ENCODE measurements around the gene SCAF4. TPM values are rescaled to one million over a fixed set of nuclear protein-coding genes. Genes with fewer than 3 reads are reported as not detected.

Gene SCAF4
- total and polyA plus RNA-seq, 9 of the 15 experiments (the other 6 are each of a cell fraction or from before 2014, with no cell fraction given), result 2.3 to 55.7 (median 17.2) TPM

DNA sequence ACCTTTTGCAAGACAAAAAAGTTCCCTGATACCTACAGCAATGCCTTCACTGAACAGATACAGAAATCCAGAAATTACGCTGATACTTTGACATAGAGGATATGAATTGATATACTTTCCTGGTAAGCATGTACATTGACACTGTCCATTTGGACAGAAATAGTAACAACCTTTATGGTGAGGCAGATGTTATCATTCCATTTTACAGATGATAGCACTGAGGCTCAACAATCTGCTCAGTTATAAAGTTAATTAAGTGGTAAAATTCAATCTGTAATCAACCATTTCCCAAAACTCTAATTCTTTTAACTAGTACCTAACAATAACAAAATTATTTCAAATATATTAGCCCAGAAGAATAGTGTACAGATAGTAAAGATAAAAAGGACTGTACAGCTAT is 20.6 kb downstream of the SCAF4 start:
- no peak for DNase-seq (ENCODE audit: extremely low read depth in 1 of 4, low spot score in 3 of 4)
- Histone ChIP-seq H3K79me2 (ENCODE audit: control insufficient read depth, insufficient read depth, low read length) (peaks cover 100% of the 10 kb centered on the region), H3K9ac (ENCODE audit: insufficient read depth in 1 of 2, low read depth in 2 of 2, low read length in 2 of 2) (no peak overlapping the region), H3K36me3 (ENCODE audit: control insufficient read depth, insufficient read depth, low read length) (peaks cover 22% of the 10 kb centered on the region), H3K27ac (ENCODE audit: extremely low read depth, low read depth, low read length) (no peak overlapping the region), H4K20me1 (replicated peaks; ENCODE audit: control insufficient read depth, insufficient read depth, low read length) (peaks cover 29% of the 10 kb centered on the region), H3K9me1 (ENCODE audit: control insufficient read depth, insufficient read depth, low read length) (no peaks in the 10 kb centered on the region), H2AFZ (ENCODE audit: low read depth, low read length) (no peak overlapping the region), H3K4me3 (no peak overlapping the region), H3K4me2 (ENCODE audit: insufficient read depth, low read length) (no peak overlapping the region), H3K27me3 (ENCODE audit: control insufficient read depth in 2 of 2, insufficient read depth in 2 of 2, low read length in 2 of 2) (no peaks in the 10 kb centered on the region), H3K9me3 (replicated peaks; ENCODE audit: control insufficient read depth, insufficient read depth, low read depth, low read length) (no peaks in the 10 kb centered on the region), H3K4me1 (replicated peaks in 1 of 2; ENCODE audit: control insufficient read depth in 2 of 2, insufficient read depth in 2 of 2, low read length in 2 of 2) (peaks cover 3 to 46% of the 10 kb centered on the region in 2 experiments)
- intact Hi-C loops (cut with micrococcal nuclease) (no loop called here), in situ Hi-C loops (cut with MboI) (no loop called here)
- FAIRE-seq, result no peak
- CTCF ChIA-PET (ENCODE audit: low intra/inter-chr PET ratio), result no interaction called here
- POLR2A ChIA-PET, result interaction anchor here (1.2 kb wide), 1 partner anchor 11 kb away, joined by 3 read pairs; no protein-coding TSS in a partner anchor
- no TSS peak for BruUV-seq (replicated peaks)
- ATAC-seq, result no peak
- no peak for TF ChIP-seq ZNF717 (CRISPR knock-in tag; IDR thresholded peaks at IDR 0.05)
- peak; percentile 53; the same call in 1 of the 2 replicates for TF ChIP-seq BCOR (IDR thresholded peaks at IDR 0.05)
- peak in 1 of 2 experiments; percentile 42; a peak in 2 of 4 replicates for TF ChIP-seq RCOR1 (IDR thresholded peaks at IDR 0.05; ENCODE audit: borderline replicate concordance in 1 of 2, low read depth in 2 of 2, low read length in 2 of 2)
- TF ChIP-seq GABPA (tag; conservative IDR thresholded peaks at IDR 0.05; ENCODE audit: low read depth), result no peak
- peak; percentile 35 for TF ChIP-seq CHD4 (IDR thresholded peaks at IDR 0.05; ENCODE audit: insufficient read depth, insufficient replicate concordance, low read depth, low read length, poor library complexity, severe bottlenecking)
- no peak for TF ChIP-seq FOXA3 (CRISPR knock-in tag; conservative IDR thresholded peaks at IDR 0.05 in 1 of 2, IDR thresholded peaks at IDR 0.05 in 1 of 2)
- no peak for TF ChIP-seq ZKSCAN3 (CRISPR knock-in tag; IDR thresholded peaks at IDR 0.05)
- TF ChIP-seq RBM25 (IDR thresholded peaks at IDR 0.05; ENCODE audit: low read depth, low read length, severe bottlenecking), result peak; percentile 83
- peak; percentile 81 for TF ChIP-seq ADNP (tag; IDR thresholded peaks at IDR 0.05)
- WGBS (ENCODE audit: insufficient coverage, low coverage, missing lambda C conversion rate), result 81% methylated on average over 1 of the region's 1 CpG

All from K562 (cell line).